HepG2 (cell line): ENCODE measurements around the gene VRK3. TPM values are rescaled to one million over a fixed set of nuclear protein-coding genes. Genes with fewer than 3 reads are reported as not detected.
A peak's percentile ranks its signal among the peaks of the same experiment; 100 is the strongest.

Experiments used
- ATAC-seq: fragments of 200-7000 bp; cut with Tn5 transposase; 3 replicates; pipeline ENCODE4 v1.9.1; 2020; ENCODE audit warnings: mild to moderate bottlenecking, moderate library complexity
- BruUV-seq: library from RNA; stranded (reverse); fragments of 400-500 nt; replicated peaks from 2 replicates; lab custom pipeline; 2021; lab: Mats Ljungman, UMichigan
- CTCF ChIA-PET: fragments of 300-600 bp; formaldehyde crosslinking; extraction: SDS; loops from one replicate; lab custom pipeline; 2021; ENCODE audit warnings: low total read pairs, inconsistent platforms, low intra/inter-chr PET ratio; lab: Yijun Ruan, JAX
- POLR2A ChIA-PET: fragments of 350-600 bp; sonication (Branson Sonifier 250); formaldehyde crosslinking; loops from one replicate; lab custom pipeline; 2020; ENCODE audit warnings: antibody characterized with exemption, inconsistent platforms; lab: Yijun Ruan, JAX
- DNase-seq: peaks from one replicate; pipeline ENCODE4 v3.0.0-alpha.2; 2015; ENCODE audit warnings: low spot score
- FAIRE-seq: peaks from 3 replicates; lab custom pipeline; 2011; peaks lifted over from hg19 to GRCh38; lab: Jason Lieb, UNC
- H2AFZ ChIP-seq: one replicate; pipeline ENCODE4 v1.6.1; 2011; ENCODE audit warnings: low read length, inconsistent platforms
- H3K27ac ChIP-seq: fragments of 300-600 bp; 3 replicates; pipeline ENCODE4 v1.8.0; 2011; ENCODE audit warnings: mixed run types, mild to moderate bottlenecking, mixed read lengths, low read length, inconsistent platforms; ENCODE audit not compliant: insufficient read depth; ENCODE audit errors: extremely low read length
- H3K27me3 ChIP-seq, 2 experiments: fragments of 200-600 bp in 1 of 2; 2 replicates in 1 of 2; 3 replicates in 1 of 2; pipeline versions ENCODE4 v1.6.0 to v1.8.0; 2011; ENCODE audit warnings: low read length in 2 of 2, mild to moderate bottlenecking in 2 of 2, moderate library complexity in 2 of 2, inconsistent platforms in 1 of 2; ENCODE audit not compliant: insufficient read depth in 2 of 2, control insufficient read depth in 1 of 2
- H3K36me3 ChIP-seq, 2 experiments: fragments of 200-600 bp in 1 of 2; replicated peaks in 1 of 2; 2 replicates in 1 of 2; 3 replicates in 1 of 2; pipeline versions ENCODE4 v1.5.1 to v1.8.0; 2011; ENCODE audit warnings: low read length in 2 of 2, inconsistent platforms in 1 of 2; ENCODE audit not compliant: insufficient read depth in 2 of 2, control insufficient read depth in 1 of 2
- H3K4me1 ChIP-seq: 2 replicates; pipeline ENCODE4 v1.5.1; 2012; ENCODE audit warnings: low read length, inconsistent platforms; ENCODE audit not compliant: insufficient read depth
- H3K4me2 ChIP-seq: 2 replicates; pipeline ENCODE4 v1.6.0; 2011; ENCODE audit warnings: low read depth, low read length, inconsistent platforms
- H3K4me3 ChIP-seq, 3 experiments: fragments of 200-600 bp in 1 of 3; sonication (generic), shearing (Covaris generic) in 1 of 3; replicated peaks in 1 of 3; 2 replicates each; pipeline ENCODE4 v1.5.1; 2011 to 2016; ENCODE audit warnings: low read length in 3 of 3, inconsistent platforms in 2 of 3, low read depth in 2 of 3, mild to moderate bottlenecking in 2 of 3, control low read depth in 1 of 3, mixed read lengths in 1 of 3; ENCODE audit not compliant: insufficient read depth in 1 of 3
- H3K79me2 ChIP-seq: one replicate; pipeline ENCODE4 v1.6.1; 2011; ENCODE audit warnings: low read length, inconsistent platforms; ENCODE audit not compliant: insufficient read depth
- H3K9ac ChIP-seq: 2 replicates; pipeline ENCODE4 v1.6.0; 2011; ENCODE audit warnings: mild to moderate bottlenecking, low read depth, low read length, inconsistent platforms; ENCODE audit not compliant: insufficient read depth
- H3K9me3 ChIP-seq: 2 replicates; pipeline ENCODE4 v1.5.1; 2012; ENCODE audit warnings: mild to moderate bottlenecking, low read length
- H4K20me1 ChIP-seq: 2 replicates; pipeline ENCODE4 v1.6.0; 2011; ENCODE audit warnings: inconsistent platforms, mild to moderate bottlenecking, low read length, moderate library complexity; ENCODE audit not compliant: insufficient read depth
- CBX1 ChIP-seq: IDR thresholded peaks from one replicate; pipeline ENCODE4 v1.6.1; 2016; ENCODE audit warnings: antibody characterized with exemption, low read depth
- EP300 ChIP-seq, 3 experiments: sonication (generic) in 1 of 3; formaldehyde crosslinking in 1 of 3; IDR thresholded peaks; 2 replicates each; pipeline versions ENCODE4 v1.5.1 to v1.6.1; 2011 to 2020; ENCODE audit warnings: low read depth in 2 of 3, low read length in 2 of 3, borderline replicate concordance in 1 of 3, improper control_type of control experiment in 1 of 3, mild to moderate bottlenecking in 1 of 3, missing genetic modification reagents in 1 of 3, moderate library complexity in 1 of 3
- KDM1A ChIP-seq: IDR thresholded peaks from 2 replicates; pipeline ENCODE4 v1.6.1; 2016; ENCODE audit warnings: missing compliant biosample characterization
- THYN1 ChIP-seq: sonication (generic); formaldehyde crosslinking; IDR thresholded peaks from 2 replicates; pipeline ENCODE4 v1.8.1; 2023; ENCODE audit warnings: low read depth, mild to moderate bottlenecking, moderate library complexity, missing genetic modification reagents, borderline replicate concordance
- ZNF207 ChIP-seq: fragments of 450-650 bp; IDR thresholded peaks from 2 replicates; pipeline ENCODE4 v1.6.1; 2016; ENCODE audit warnings: antibody characterized with exemption, borderline replicate concordance
- ZNF768 ChIP-seq: sonication (generic); formaldehyde crosslinking; IDR thresholded peaks from 2 replicates; pipeline ENCODE4 v1.4.0; 2020; ENCODE audit warnings: missing genetic modification reagents
- ZNF777 ChIP-seq: sonication (generic); formaldehyde crosslinking; IDR thresholded peaks from 2 replicates; pipeline ENCODE4 v1.4.0; 2020; ENCODE audit warnings: missing genetic modification reagents
- WGBS: methylation state at CpG from one replicate; pipeline ENCODE4 v1.1.6; 2017; ENCODE audit warnings: low lambda C conversion rate; 5-methylcytosine and 5-hydroxymethylcytosine counted together
- in situ Hi-C: cut with HindIII; loops from 2 replicates; pipeline ENCODE4 v1.10.0; 2017; ENCODE audit warnings: low pct_unique_long_range_greater_than_20kb; ENCODE audit not compliant: extremely low pct_ligation_motif_present
- intact Hi-C: fragments of 100-400 bp; cut with micrococcal nuclease; formaldehyde crosslinking; loops from one replicate; pipeline ENCODE4 v1.10.0; 2022; ENCODE audit not compliant: unreplicated experiment
- polyA plus RNA-seq, 8 experiments: library from polyadenylated mRNA; depleted of rRNA in 3 of 8; stranded (reverse) in 7 of 8; unstranded in 1 of 8; fragments of >200 nt; fragmentation: Illumina TruSeq in 4 of 8; extraction: Trizol in 4 of 8; gene quantifications; 2 replicates each; pipeline versions ENCODE4 v1.2.1 to v1.2.3, GENCODE V29; 2011 to 2016; ENCODE audit warnings: low read depth in 4 of 8, missing spikeins in 1 of 8, mixed read lengths in 1 of 8; ENCODE audit not compliant: insufficient read depth in 1 of 8
- total RNA-seq, 5 experiments: library from RNA; depleted of rRNA; stranded (reverse); fragments of >200 nt; fragmentation: Illumina TruSeq; extraction: Trizol; gene quantifications; 2 replicates each; pipeline ENCODE4 v1.2.3, GENCODE V29; 2016; ENCODE audit warnings: low read depth in 1 of 5
- TF ChIP-seq, protein P1 (sequence below): IDR thresholded peaks from 2 replicates; pipeline ENCODE4 v1.6.1; 2018; ENCODE audit warnings: missing genetic modification reagents
- TF ChIP-seq, protein P2 (sequence below): sonication (generic); formaldehyde crosslinking; IDR thresholded peaks from 2 replicates; pipeline ENCODE4 v1.8.1; 2023; ENCODE audit warnings: mild to moderate bottlenecking, missing genetic modification reagents

Gene VRK3
- total and polyA plus RNA-seq, 2 of the 13 experiments (the other 11 are each of a cell fraction or from before 2014, with no cell fraction given), result 23.8 to 28.3 TPM

DNA sequence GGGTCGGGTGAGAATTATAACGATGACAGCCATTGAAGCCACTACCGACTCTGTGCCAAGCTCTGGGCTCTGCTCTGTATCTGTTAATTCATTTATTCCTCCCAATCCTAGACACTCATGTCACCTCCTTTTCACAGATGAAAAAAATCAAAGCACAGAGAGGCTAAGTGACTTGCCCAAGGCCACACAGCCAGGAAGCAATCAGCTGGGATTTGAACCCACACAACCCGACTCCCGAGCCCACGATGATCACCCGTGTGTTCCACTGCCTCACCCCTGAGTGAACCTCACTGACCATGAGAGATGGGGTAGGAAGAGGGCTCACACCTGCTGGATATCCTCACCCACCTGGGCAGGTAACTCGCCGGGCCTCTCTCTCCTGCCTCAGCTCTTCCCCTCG, 40.8 kb upstream of the VRK3 start:
- Histone ChIP-seq H3K4me3 (no peak overlapping the region), H3K27ac (no peak overlapping the region), H3K4me1 (peaks cover 9% of the 10 kb centered on the region), H3K27me3 (peaks cover 2 to 4% of the 10 kb centered on the region in 2 experiments; a peak in 3 of 5 replicates), H3K9me3 (no peaks in the 10 kb centered on the region), H3K4me2 (no peak overlapping the region), H4K20me1 (no peaks in the 10 kb centered on the region), H3K79me2 (no peaks in the 10 kb centered on the region), H3K9ac (no peak overlapping the region), H2AFZ (no peak overlapping the region), H3K36me3 (no peaks in the 10 kb centered on the region)
- no peak for DNase-seq
- ATAC-seq, result no peak
- intact Hi-C loops (no loop called here), in situ Hi-C loops (no loop called here)
- no peak for FAIRE-seq
- POLR2A ChIA-PET, result no interaction called here
- CTCF ChIA-PET, result no interaction called here
- no TSS peak for BruUV-seq
- no peak for TF ChIP-seq ZNF777 (CRISPR knock-in tag)
- no peak for TF ChIP-seq KDM1A (CRISPR knock-in tag)
- peak; percentile 93 for TF ChIP-seq ZNF768 (CRISPR knock-in tag)
- TF ChIP-seq, protein P1, sequence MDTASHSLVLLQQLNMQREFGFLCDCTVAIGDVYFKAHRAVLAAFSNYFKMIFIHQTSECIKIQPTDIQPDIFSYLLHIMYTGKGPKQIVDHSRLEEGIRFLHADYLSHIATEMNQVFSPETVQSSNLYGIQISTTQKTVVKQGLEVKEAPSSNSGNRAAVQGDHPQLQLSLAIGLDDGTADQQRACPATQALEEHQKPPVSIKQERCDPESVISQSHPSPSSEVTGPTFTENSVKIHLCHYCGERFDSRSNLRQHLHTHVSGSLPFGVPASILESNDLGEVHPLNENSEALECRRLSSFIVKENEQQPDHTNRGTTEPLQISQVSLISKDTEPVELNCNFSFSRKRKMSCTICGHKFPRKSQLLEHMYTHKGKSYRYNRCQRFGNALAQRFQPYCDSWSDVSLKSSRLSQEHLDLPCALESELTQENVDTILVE (CRISPR knock-in tag), result no peak
- TF ChIP-seq CBX1, result no peak
- TF ChIP-seq, protein P2, sequence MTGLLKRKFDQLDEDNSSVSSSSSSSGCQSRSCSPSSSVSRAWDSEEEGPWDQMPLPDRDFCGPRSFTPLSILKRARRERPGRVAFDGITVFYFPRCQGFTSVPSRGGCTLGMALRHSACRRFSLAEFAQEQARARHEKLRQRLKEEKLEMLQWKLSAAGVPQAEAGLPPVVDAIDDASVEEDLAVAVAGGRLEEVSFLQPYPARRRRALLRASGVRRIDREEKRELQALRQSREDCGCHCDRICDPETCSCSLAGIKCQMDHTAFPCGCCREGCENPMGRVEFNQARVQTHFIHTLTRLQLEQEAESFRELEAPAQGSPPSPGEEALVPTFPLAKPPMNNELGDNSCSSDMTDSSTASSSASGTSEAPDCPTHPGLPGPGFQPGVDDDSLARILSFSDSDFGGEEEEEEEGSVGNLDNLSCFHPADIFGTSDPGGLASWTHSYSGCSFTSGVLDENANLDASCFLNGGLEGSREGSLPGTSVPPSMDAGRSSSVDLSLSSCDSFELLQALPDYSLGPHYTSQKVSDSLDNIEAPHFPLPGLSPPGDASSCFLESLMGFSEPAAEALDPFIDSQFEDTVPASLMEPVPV, result no peak
- no peak for TF ChIP-seq THYN1 (CRISPR knock-in tag)
- no peak for TF ChIP-seq EP300 (IDR thresholded peaks at IDR 0.05; ENCODE audit: low read depth in 2 of 2, low read length in 2 of 2)
- TF ChIP-seq EP300 (CRISPR knock-in tag; IDR thresholded peaks at IDR 0.05; ENCODE audit: borderline replicate concordance), result no peak
- TF ChIP-seq ZNF207, result no peak
- WGBS, result 55% methylated on average over 10 of the region's 10 CpGs
